Spleen (tissue), 11 donors: ENCODE results near the gene TM7SF3. TPM values are rescaled to one million over a fixed set of nuclear protein-coding genes. Genes with fewer than 3 reads are reported as not detected.

Experiments used
- DNase-seq: peaks from one replicate; pipeline ENCODE4 v3.0.0-alpha.2; 2020
- H3K27ac ChIP-seq, 8 donors: fragments of 200-600 bp; sonication (generic) in 7 of 8; 1 replicate in 4 of 8; 2 replicates in 4 of 8; pipeline versions ENCODE4 v1.5.0 to v1.8.0; 2016 to 2021; ENCODE audit warnings: inconsistent platforms in 4 of 8, mild to moderate bottlenecking in 4 of 8, moderate library complexity in 1 of 8
- H3K27me3 ChIP-seq, 7 donors: fragments of 200-600 bp; sonication (generic) in 6 of 7; replicated peaks in 1 of 7; 1 replicate in 4 of 7; 2 replicates in 3 of 7; pipeline versions ENCODE4 v1.5.0 to v1.8.0; 2016 to 2021; ENCODE audit warnings: inconsistent platforms in 3 of 7, mild to moderate bottlenecking in 1 of 7
- H3K36me3 ChIP-seq, 6 donors: fragments of 200-600 bp; sonication (generic) in 5 of 6; 1 replicate in 4 of 6; 2 replicates in 2 of 6; pipeline versions ENCODE4 v1.5.0 to v1.8.0; 2016 to 2021; ENCODE audit warnings: inconsistent platforms in 2 of 6
- H3K4me1 ChIP-seq, 6 donors: fragments of 200-600 bp; sonication (generic) in 5 of 6; 1 replicate in 3 of 6; 2 replicates in 3 of 6; pipeline versions ENCODE4 v1.5.0 to v1.8.0; 2016 to 2021; ENCODE audit warnings: inconsistent platforms in 3 of 6
- H3K4me3 ChIP-seq, 8 donors: fragments of 200-600 bp; sonication (generic) in 7 of 8; 1 replicate in 4 of 8; 2 replicates in 4 of 8; pipeline versions ENCODE4 v1.5.0 to v1.8.0; 2016 to 2021; ENCODE audit warnings: inconsistent platforms in 4 of 8, mild to moderate bottlenecking in 4 of 8, moderate library complexity in 2 of 8
- H3K9me3 ChIP-seq, 8 donors: fragments of 200-600 bp; sonication (generic) in 7 of 8; 1 replicate in 4 of 8; 2 replicates in 4 of 8; pipeline versions ENCODE4 v1.5.0 to v1.8.0; 2016 to 2021; ENCODE audit warnings: inconsistent platforms in 4 of 8
- CTCF ChIP-seq, 11 experiments: fragments of 200-600 bp in 7 of 11; fragments of 450-650 bp in 4 of 11; sonication (generic) in 4 of 11; IDR thresholded peaks in 8 of 11; conservative IDR thresholded peaks in 3 of 11; 1 replicate in 7 of 11; 2 replicates in 4 of 11; pipeline versions ENCODE4 v1.4.0 to v1.8.0; 2016 to 2021; ENCODE audit warnings: antibody characterized with exemption in 11 of 11, inconsistent platforms in 4 of 11, mild to moderate bottlenecking in 1 of 11
- POLR2A ChIP-seq, 3 donors: fragments of 450-650 bp; IDR thresholded peaks; one replicate each; pipeline ENCODE4 v1.5.1; 2017; ENCODE audit warnings: antibody characterized with exemption in 3 of 3, mild to moderate bottlenecking in 1 of 3
- POLR2AphosphoS5 ChIP-seq, 3 donors: sonication (generic); formaldehyde crosslinking; IDR thresholded peaks; one replicate each; pipeline ENCODE4 v1.5.1; 2017; ENCODE audit warnings: antibody characterized with exemption in 3 of 3
- WGBS, 5 donors: extraction: QIAGEN DNeasy Blood & Tissue Kit in 3 of 5; methylation state at CpG; one replicate each; pipeline versions ENCODE4 v1.1.5 to v1.1.7; 2013 to 2018; 5-methylcytosine and 5-hydroxymethylcytosine counted together
- intact Hi-C: fragments of 100-400 bp; cut with DNase I; formaldehyde crosslinking; loops from one replicate; pipeline ENCODE4 v1.15.0; 2023; ENCODE audit warnings: low total_unique reads
- polyA plus RNA-seq, 3 donors: library from polyadenylated mRNA; stranded (reverse); fragments of 200-250 nt; gene quantifications; one replicate each; pipeline ENCODE4 v1.2.1, GENCODE V29; 2013
- total RNA-seq, 7 donors: library from RNA; depleted of rRNA in 3 of 7; stranded (reverse); fragments of >200 nt in 3 of 7; fragmentation: NEBNext Ultra II Directional in 4 of 7; extraction: Animal tissue kit (Norgen Biotek cat#: 25700) in 4 of 7; gene quantifications; one replicate each; pipeline versions ENCODE4 v1.1.0 to v1.2.1, GENCODE V29; 2016 to 2021
- donor health status: healthy with polysubstance abuse.
- donor health status: DM: no; HTN: no; CAD: no; lungs with moderate emphysema.
- donor health status: DM: no; HTN: no; CAD: no.
- donor health status: Bipolar disorder and iron deficiency.
- donor health status: healthy.
- donor health status: DM: no; HTN: no; CAD: no.
- donor health status: DM: yes; HTN: yes; CAD: no.

Gene TM7SF3
- total and polyA plus RNA-seq, 10 donors: 12.2 to 88.7 (median 40.6) TPM

DNA sequence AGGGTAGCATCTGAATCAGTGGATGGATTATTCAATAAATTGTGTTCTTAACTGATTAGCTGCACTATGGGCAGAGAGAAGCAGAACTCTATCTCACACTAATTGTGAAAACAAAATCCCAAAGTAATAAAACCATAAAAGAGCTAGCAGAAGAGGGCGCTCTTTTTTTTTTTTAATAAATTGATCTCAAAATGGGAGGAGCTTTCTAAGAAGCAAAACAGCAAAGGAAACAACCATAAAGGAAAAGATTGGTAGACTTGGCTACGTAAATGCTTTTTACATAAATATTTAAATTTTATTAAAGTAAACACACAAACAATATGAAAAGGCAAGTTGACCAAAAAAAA is 1.5 kb upstream of the TM7SF3 start:
- no peak for DNase-seq
- 1 to 6% (median 2%) methylated on average over 2 of the region's 2 CpGs for WGBS, 5 donors
- Histone ChIP-seq H3K36me3 (no peaks in the 10 kb centered on the region), H3K27ac (peak overlapping the region in 7 of 8 donors; percentile 92 to 98 (median 96)), H3K4me1 (peaks cover 10 to 55% (median 44%) of the 10 kb centered on the region in 6 donors), H3K9me3 (no peaks in the 10 kb centered on the region), H3K27me3 (no peaks in the 10 kb centered on the region), H3K4me3 (no peak overlapping the region)
- TF ChIP-seq POLR2A (IDR thresholded peaks at IDR 0.05) (no peak), CTCF (IDR thresholded peaks at IDR 0.05 in 8 of 11, conservative IDR thresholded peaks at IDR 0.05 in 3 of 11) (peak; percentile 6 to 57 (median 36)), POLR2AphosphoS5 (IDR thresholded peaks at IDR 0.05) (no peak)
- intact Hi-C loops: loop anchor here (10.0 kb wide), 1 partner anchor 161 kb away; no protein-coding TSS in a partner anchor

DNA sequence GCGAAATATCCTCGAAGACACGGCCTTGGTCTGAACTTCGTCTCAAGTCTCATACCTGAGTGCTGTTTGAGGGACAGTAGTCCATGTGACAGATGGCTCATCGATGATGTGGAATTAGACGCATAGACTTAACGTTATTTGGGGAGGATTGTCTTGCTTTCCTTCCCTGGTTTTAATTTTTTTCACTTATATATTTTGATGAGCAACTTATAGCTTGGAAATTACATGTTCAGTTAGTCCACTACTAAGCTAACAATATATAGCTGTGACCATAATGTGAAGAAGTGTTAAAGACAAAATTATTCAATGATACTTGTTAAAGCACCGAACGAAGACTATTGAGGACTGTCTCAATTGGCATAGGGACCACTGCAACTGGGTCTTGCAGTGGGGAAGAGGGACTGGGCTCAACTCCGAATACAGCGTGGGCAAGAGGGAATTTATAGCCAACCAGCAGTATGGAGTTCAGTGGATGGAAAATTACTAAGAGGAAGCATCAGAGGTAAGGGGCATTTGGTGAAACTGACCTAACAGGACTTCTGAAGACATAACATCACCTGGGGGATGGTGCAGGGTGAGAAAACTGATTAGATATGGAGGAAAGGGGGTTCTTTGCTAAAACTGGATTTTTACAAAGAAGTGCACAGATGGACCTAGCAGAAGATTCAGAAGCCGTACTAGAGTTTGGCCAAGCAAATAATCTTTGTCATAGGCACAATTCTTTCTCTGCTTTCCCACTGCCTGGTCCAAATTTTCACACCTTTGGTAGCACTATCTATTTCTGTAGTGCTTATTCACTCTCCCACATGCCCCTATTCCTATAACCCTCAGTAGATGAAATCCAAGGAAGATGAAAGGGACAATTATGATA is 910 bp upstream of the TM7SF3 start:
- Histone ChIP-seq H3K27ac (peak overlapping the region; percentile 89 to 98 (median 96)), H3K9me3 (no peaks in the 10 kb centered on the region), H3K4me3 (peak overlapping the region; percentile 84 to 99 (median 92)), H3K4me1 (peaks cover 10 to 61% (median 50%) of the 10 kb centered on the region in 6 donors), H3K27me3 (no peaks in the 10 kb centered on the region), H3K36me3 (no peaks in the 10 kb centered on the region)
- intact Hi-C loops: loop anchor here (5.0 to 10.0 kb wide), 2 partner anchors 160 to 292 kb away; no protein-coding TSS in a partner anchor
- DNase-seq: no peak
- TF ChIP-seq POLR2AphosphoS5 (IDR thresholded peaks at IDR 0.05): no peak
- 31 to 41% (median 36%) methylated on average over 12 of the region's 12 CpGs for WGBS, 5 donors

DNA sequence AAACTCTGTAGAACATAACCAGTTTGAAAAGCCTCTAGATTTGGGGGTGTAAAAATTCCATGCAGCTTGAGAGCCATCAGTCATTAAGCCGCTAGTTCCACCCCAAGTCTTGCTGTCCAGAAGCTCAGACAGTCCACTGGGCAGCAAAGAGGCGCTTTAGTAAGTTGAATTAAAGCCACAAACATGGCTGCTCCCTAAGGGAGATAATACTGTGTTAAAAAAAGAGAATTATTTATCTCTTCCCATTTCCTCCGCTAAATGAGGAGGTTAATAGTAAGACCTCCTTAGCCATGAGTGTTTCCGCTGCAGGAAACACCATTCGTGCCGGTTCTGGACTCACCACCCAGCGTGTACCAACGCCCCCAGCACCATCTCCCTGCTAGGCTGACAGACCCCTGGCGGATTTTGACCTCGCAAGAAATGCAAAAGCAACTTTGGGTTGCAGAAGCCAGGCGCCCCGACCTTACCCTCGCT is 536 bp downstream of the TM7SF3 start:
- Histone ChIP-seq H3K4me1 (peaks cover 10 to 76% (median 59%) of the 10 kb centered on the region in 6 donors), H3K27me3 (no peaks in the 10 kb centered on the region), H3K36me3 (no peaks in the 10 kb centered on the region), H3K27ac (peak overlapping the region; percentile 89 to 98 (median 96)), H3K9me3 (no peaks in the 10 kb centered on the region), H3K4me3 (peak overlapping the region; percentile 84 to 99 (median 92))
- TF ChIP-seq CTCF (IDR thresholded peaks at IDR 0.05 in 8 of 11, conservative IDR thresholded peaks at IDR 0.05 in 3 of 11) (no peak), POLR2AphosphoS5 (IDR thresholded peaks at IDR 0.05) (no peak), POLR2A (IDR thresholded peaks at IDR 0.05) (no peak)
- intact Hi-C loops: loop anchor here (5.0 to 10.0 kb wide), 2 partner anchors 159 to 294 kb away; no protein-coding TSS in a partner anchor
- WGBS, 5 donors: 0 to 1% (median 0%) methylated on average over 13 of the region's 13 CpGs
- DNase-seq: no peak

DNA sequence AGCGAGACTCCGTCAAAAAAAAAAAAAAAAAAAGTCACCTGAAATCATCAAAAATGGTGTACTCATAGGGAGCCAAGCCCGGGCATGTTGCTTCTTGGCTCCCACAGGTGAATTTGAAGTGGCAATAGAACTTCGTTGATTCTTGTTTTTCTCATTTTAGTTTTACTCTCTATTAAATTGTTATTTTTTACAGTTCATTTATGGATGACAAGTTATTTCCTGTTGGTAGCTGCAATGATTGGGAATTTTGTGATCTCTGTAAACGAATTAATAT is 1.3 kb downstream of the TM7SF3 start:
- intact Hi-C loops: loop anchor here (5.0 to 10.0 kb wide), 2 partner anchors 158 to 294 kb away; no protein-coding TSS in a partner anchor
- no peak for DNase-seq
- Histone ChIP-seq H3K9me3 (no peaks in the 10 kb centered on the region), H3K4me3 (peak overlapping the region in 4 of 8 donors; percentile 85 to 98 (median 94)), H3K36me3 (no peaks in the 10 kb centered on the region), H3K27me3 (no peaks in the 10 kb centered on the region), H3K4me1 (peaks cover 10 to 83% (median 63%) of the 10 kb centered on the region in 6 donors), H3K27ac (peak overlapping the region in 5 of 8 donors; percentile 92 to 97 (median 96))
- TF ChIP-seq POLR2A (IDR thresholded peaks at IDR 0.05): no peak
- no peak for TF ChIP-seq POLR2AphosphoS5 (IDR thresholded peaks at IDR 0.05)
- no peak for TF ChIP-seq CTCF (IDR thresholded peaks at IDR 0.05 in 8 of 11, conservative IDR thresholded peaks at IDR 0.05 in 3 of 11)
- 44 to 63% (median 55%) methylated on average over 5 of the region's 5 CpGs for WGBS, 5 donors
